NCI-H524 treated with DMSO at 0.1 percent for 48 hours (cell line): ENCODE results near the gene OR9Q2.
"Not testable (repeated sequence)": the region's sequence is repeated elsewhere in the genome, so short reads cannot be mapped to it uniquely, and the experiment has no call there.

Experiments
- DNase-seq: peaks from one replicate; lab custom pipeline; 2025; lab: John Stamatoyannopoulos, UW

The OR9Q2 gene, protein sequence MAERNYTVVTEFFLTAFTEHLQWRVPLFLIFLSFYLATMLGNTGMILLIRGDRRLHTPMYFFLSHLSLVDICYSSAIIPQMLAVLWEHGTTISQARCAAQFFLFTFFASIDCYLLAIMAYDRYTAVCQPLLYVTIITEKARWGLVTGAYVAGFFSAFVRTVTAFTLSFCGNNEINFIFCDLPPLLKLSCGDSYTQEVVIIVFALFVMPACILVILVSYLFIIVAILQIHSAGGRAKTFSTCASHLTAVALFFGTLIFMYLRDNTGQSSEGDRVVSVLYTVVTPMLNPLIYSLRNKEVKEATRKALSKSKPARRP

DNA sequence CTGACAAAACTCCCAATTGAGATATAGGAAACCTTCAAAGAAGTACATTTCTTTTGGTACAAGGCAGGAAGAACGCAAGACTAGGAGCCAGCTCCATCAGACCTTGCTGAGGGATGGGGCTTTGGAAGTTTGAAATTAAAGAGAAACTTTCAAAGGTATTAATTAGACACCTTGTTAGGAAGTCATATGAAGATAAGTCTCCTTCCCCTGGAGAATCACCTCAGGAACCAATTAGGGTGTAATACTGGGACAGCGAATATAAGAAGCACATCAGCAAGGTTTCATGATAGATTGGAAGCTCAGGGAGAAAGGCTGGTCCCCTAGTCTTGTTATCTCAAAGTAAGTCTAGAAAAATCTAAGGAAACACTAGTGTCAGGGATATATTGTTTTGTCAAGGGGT is at the start of gene OR9Q2:
Gene OR9Q2, plus strand, starts transcription at position 301 of the 400 bp plus-strand sequence. CDS start 1,421 bp downstream, outside the sequence.
- no peak for DNase-seq

DNA sequence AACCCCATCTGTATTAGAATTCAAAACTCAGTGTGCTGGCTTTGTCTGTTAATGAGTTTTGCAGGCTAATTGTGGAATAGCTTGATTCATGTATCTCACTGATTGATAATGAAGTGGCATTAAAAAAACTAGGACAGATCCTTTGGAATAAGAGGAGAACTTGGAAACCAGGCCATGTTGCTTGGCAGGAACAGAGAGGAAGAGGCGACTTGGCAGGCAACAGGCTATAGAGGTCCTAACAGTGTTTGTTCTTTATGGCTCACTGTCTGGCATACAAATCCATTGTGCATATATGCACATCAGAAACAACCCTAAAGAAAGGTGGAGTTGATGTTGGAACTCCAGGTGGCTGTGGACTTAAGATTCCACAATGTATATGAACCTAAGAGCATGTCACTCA is 46.1 kb upstream of the OR9Q2 start:
- DNase-seq, result no peak

DNA sequence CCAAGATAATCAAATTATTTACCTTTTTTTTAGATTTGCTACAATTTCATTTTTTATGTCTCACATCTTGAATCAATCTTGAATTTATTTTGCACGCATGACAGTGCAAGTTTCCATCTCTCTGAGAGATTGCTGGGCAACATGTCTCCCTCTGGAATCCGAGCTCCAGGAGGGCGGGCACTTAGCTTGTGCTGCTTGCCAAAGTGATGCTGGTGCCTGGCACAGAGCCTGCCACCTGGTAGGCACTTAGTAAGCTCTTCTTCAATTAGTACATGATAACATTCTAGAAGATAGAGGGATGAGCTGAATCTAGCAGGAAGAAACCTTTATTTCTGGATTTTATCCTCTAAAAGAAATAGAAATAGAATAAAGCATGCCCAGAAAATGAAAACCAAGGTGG is 36.1 kb upstream of the OR9Q2 start:
- DNase-seq, result no peak

DNA sequence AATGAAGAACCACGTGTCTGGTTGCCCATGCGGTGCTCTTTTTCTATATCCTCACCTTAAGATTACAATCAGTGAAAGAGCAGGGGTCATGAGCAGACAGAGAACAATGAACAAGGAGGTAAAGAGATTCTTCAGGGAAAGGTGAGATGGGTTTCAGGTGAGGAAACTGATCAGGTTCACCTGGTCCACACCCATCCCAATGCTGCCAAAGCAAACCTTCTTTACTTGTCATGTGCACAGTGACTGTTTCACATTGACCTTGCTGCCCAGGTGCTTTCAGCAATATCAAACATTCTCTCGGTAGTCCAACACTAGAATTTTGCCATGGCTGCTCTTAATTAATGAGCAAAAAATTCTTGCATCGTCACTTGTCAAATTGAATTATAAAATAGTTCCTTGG is 24.5 kb upstream of the OR9Q2 start:
- DNase-seq, result no peak

DNA sequence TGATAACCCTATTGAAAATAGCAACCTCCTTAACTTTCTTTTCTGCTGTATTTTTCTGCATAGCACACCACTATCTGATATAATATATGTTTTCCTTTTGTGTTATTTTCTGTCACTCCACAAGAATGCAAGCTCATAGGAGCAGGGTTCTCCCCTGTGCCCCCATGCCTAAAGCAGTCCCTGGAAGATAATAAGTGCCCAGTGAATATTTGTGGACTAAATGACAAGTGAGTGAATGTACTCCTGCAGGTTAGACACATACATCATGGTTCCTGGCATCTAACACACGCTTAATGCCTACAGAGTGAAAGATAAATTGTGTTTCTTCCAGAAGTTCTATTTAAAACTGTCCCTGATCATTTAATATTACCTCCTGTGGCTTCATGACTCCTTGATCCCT is 23.9 kb upstream of the OR9Q2 start:
- no peak for DNase-seq

DNA sequence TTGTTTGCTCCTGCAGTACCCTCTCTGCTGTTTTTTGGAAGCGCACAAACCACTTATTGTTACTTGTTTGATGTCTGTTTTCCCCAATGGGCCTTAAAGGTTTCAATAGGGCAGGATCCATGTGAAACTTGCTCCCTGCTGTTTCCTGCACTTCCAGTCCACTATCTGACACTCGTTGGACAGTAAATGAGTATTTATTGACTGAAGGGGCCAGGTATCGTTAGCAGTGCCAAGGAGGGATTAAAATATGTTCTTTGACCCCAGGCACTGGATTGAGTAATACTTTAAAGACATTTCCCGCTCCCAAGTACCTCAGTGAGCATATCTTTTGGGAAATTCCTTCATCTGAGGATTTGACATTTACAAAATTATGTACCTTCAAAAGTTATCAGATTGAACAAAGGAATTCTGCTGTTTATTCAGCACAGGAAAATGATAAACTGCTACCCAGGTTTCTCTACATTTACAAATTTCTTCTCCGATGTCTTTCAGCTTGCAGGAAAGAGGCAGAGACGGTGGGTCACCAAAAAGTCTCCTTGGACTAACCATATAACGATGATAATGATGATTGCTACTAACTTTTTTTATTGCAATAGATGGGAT is 23.3 kb upstream of the OR9Q2 start:
- DNase-seq, result no peak

DNA sequence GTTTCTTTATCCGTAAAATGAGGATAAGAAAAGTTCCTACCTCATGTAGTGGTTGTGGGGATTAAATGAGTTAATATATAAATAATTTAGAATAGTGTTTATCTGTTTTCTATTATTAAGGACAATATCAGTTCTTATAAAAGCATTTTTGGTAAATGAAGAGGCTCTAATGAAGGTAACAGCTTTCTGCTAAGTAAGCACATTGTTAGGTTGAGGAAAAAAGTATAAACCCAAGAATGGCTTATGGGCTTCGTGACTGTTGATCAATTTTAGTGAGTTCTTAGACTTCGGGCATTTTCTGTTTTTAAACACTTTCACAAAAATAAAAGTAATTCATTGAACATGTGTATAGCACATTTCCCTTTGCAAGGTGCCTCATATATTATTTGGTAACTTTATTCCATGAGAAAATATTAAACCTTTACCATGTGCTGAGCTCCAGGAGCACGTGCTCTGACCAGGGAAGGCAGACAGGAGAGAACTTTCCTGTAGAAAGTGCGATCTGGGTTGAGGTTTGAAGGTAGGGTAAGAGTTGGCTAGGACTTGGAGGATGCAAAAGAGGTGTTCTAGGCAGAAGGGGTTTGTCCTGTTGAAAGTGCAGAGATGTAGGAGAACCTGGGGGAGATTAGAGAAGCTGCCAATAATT is 11.3 kb upstream of the OR9Q2 start:
- DNase-seq, result no peak

DNA sequence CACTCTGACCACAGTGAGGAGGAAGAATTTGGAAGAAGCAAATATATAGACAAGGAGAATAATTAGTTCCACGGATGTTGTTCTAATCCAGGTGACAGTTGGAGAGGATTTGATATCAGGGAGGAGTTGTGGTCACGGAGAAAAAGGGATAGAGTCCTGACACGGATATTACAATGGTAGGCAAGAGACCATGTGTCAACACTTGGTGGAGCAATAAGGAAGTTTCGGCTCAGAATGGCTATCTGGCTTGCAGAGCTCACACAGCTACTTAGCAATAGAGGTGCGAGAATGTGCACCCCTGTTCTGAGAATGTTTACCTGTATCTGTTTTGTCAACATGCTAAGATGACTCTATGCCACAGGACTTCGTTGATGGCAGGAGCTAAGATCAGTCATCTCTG is 10.4 kb upstream of the OR9Q2 start:
- no peak for DNase-seq

DNA sequence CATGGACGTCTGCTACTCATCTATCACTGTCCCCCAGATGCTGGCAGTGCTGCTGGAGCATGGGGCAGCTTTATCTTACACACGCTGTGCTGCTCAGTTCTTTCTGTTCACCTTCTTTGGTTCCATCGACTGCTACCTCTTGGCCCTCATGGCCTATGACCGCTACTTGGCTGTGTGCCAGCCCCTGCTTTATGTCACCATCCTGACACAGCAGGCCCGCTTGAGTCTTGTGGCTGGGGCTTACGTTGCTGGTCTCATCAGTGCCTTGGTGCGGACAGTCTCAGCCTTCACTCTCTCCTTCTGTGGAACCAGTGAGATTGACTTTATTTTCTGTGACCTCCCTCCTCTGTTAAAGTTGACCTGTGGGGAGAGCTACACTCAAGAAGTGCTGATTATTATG is 9.2 kb upstream of the OR9Q2 start:
- DNase-seq, result no peak

DNA sequence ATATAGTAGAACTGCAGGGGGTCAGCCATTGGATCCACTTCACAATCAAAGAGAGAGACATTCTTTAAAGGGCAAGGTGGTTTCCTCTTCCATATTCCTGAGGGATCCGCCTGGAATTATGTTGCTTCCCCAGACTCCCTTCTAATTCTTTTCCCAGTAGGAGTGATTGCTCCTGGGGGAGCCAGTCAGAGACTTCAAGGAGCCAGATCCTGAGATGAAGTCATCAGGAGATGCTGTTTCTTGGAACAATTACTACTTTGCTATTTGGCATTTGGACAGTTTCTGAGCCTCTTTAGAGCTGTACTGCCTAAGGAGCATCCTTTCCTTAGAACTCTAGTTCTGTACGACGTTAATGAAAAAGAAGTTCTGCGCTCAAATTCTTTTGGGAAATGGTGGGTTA is 1.9 kb upstream of the OR9Q2 start:
- DNase-seq, result no peak

DNA sequence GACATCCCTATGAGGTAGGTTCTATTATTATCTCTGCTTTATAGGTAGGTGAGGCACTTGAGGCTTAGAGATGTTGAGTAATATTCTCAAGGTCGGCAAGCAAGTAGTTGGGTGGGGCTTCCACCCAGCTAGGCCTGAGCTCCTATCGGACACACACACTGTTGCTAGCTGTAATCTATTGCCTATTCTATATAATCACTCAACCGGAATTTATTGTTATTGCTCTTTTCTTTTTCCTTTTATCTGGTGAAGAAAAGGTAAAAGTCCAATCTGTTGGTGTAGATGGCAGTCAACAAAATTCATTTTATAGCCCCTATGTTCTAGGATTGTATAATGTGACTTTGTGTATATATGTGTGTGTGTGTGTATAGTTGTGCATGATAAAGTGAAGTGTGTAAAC is 3.4 kb downstream of the OR9Q2 start:
- DNase-seq, result no peak

DNA sequence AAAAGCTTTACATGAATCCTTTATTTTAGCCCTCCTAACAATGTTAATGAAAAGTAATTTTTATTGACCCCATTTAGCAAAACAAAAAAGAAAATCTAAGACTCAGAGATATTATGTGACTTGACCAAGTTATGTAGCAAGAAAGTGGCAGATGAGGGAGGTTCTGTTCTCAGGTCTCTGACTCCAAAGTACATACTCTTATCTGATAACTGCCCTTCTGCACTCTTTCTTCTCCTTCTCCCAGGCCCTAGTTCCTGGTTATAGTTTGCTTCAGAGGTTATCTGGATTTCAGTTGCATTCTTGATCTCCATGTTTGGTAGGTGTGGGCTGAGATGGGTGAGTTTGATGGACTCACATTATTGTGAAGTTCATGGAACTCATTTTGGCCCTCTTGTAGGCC is 4.5 kb downstream of the OR9Q2 start:
- DNase-seq, result no peak

DNA sequence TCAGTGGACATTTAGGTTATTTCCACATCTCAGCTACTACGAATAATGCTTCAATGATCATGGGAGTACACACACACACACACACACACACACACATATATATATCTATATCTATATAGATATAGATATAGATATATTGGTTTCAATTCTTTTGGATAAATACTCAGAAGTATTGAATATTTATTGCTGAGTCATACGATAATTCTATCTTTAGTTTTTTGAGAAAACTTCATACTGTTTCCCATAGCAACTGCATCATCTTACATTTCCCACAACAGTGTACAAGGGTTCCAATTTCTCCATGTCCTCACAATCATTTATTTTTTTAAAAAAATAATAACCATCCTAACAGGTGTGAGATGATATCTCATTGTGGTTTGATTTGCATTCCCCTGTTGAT is 7.1 kb downstream of the OR9Q2 start:
- DNase-seq, result no peak

DNA sequence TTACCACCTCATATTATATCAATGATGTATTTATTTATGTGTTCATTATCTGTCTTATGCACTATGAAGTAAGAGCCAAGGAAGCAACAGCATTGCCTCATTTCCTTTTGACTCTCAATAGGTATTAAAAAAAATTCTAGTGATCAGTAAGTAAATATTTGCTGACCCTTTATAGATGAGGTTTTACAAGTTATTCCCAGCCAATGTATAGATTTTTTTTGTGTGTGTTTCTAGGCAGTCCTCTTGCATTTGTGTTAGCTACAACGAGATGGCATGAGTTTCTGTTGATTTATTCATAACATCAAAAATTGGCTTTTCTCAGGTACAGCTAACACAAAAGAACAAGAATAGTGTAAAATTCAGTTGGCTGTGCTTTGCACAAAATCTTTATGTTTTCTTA is 10.4 kb downstream of the OR9Q2 start:
- DNase-seq, result no peak

DNA sequence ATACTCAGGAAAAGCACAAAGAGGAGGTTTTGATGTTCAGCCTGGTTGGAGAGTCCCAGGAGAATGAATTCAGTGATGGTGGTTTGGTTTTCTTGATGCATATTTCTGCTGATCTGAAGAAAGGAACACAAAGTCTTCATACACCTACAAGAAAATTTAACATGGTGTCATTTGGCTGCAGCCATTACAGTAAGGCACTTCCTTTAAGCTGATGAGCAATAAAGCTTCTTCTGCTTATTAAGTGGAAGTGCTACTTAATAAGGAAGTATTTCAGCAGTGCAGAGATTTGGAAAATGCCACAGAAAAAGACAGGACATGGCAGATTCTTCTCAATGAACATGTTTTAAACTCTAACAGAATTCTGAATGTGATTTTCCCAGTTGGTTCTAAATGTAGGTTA is 15.2 kb downstream of the OR9Q2 start, which contains the start of gene OR1S2:
Gene OR1S2, minus strand, starts transcription at position 101 of the 400 bp plus-strand sequence. Its CDS starts 0 bp downstream, at position 101.
- DNase-seq, result no peak

DNA sequence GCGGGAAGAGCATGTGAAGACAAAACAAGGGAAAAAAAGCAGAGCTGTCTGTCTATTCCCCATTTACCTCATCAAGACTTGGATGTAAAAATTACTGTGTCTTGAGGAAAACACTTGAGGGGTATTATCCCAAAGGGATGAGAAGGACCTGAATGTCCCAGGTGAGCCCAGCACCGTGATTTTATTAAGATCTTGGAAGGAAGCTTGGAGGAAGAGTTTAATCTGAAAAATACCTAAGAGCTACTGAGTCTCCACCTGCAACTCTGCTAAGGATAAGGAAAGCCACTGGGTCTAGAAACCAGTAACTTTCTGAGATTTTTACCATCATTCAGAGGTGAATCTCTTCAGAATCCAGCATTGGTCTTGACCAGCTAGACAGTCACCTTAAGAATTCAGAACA is 23.6 kb downstream of the OR9Q2 start, which contains the start of gene OR1S1:
Gene OR1S1, plus strand, starts transcription at position 301 of the 400 bp plus-strand sequence.
- DNase-seq, result not testable (repeated sequence)

DNA sequence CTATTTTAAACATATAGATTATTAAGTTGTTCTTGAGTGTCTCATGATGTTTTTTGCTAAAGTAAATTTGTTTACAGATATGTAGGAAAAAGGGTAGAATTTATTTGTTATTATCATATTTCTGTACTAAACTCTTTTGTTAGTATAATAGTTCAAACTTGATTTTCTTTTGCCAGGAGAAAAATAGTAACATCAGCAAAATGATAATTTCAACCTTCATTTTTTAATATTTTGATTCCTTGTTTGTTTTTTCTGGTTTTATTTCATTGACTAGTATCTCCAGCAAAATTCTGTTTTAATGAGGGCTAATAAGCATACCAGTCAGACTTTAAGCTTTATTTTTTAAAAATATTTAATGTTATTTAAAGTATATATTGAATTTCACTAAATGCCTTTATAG is 27.6 kb downstream of the OR9Q2 start:
- no peak for DNase-seq

DNA sequence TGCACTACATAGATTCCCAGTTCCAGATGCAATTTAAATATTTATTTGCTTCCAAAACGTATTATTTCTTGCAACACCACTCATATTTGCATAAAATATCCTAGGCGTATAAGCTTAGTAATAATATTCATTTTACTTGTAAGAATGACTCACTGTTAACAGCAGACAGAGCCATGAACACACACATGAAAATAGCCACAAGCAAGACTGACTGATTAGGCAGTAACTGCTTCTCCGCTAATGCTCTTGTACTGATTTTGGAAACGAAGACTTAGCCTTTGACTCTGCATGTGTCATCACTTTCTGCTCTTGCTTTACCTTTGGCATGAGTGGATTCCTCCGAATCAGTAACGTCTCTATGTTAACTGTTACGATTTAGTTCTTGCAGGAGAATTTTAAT is 33.9 kb downstream of the OR9Q2 start:
- no peak for DNase-seq

DNA sequence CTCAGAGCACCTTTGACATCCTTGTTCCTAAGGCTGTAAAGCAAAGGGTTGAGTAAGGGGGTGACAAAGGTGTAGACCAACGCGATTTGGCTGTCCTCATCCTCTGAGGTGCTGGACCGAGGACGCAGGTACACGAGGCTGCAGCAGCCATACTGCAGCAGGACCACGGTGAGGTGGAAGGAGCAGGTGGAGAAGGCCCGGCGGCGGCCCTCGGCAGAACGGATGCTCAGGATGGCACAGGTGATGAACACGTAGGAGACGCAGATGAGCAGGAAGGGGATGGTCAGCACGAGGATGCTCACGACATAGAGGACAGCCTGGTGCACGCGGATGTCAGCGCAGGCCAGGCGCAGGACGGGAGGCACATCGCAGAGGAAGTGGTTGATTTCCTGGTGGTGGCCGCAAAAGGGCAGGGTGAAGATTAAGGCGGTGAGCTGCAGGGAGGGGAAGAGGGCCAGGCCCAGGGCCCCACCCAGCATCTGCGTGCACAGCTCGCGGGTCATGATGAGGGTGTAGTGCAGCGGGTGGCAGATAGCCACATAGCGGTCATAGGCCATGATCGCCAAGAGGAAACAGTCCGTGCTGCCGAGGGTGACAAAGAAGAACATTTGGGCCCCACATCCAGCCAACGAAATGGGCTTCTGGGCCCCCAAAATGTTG is 39.2 kb downstream of the OR9Q2 start:
- DNase-seq, result no peak
